ENCODE results near the gene UQCC5.

UQCC5 gene

GRCh38 chr3:52534281-52535183 is 1.9 kb upstream of the UQCC5 start:
- DNase-seq (ENCODE audit: low spot score), result peak; percentile 69

GRCh38 chr3:52535411-52536111 is 844 bp upstream of the UQCC5 start:
- no peak for DNase-seq (ENCODE audit: low spot score)

- DNase-seq (ENCODE audit: low spot score), result no peak
Observed at GRCh38 chr3:52536112-52536368, 365 bp upstream of the UQCC5 start.

GRCh38 chr3:52537165-52537620 is 788 bp downstream of the UQCC5 start:
- DNase-seq (ENCODE audit: low spot score), result no peak

- no peak for DNase-seq (ENCODE audit: low spot score)
Observed at GRCh38 chr3:52537726-52538421, 1.5 kb downstream of the UQCC5 start.

- no peak for DNase-seq (ENCODE audit: low spot score)
Observed at GRCh38 chr3:52539010-52539653, 2.7 kb downstream of the UQCC5 start.

GRCh38 chr3:52541050-52541449 is 4.6 kb downstream of the UQCC5 start:
- no peak for DNase-seq (ENCODE audit: low spot score)

- no peak for DNase-seq (ENCODE audit: low spot score)
Observed at GRCh38 chr3:52544937-52545336, 8.5 kb downstream of the UQCC5 start.

- no peak for DNase-seq (ENCODE audit: low spot score)
Observed at GRCh38 chr3:52546111-52546901, 9.9 kb downstream of the UQCC5 start.

GRCh38 chr3:52547143-52547542 is 10.7 kb downstream of the UQCC5 start:
- no peak for DNase-seq (ENCODE audit: low spot score)

- DNase-seq (ENCODE audit: low spot score), result no peak
Observed at GRCh38 chr3:52551118-52551517, 14.7 kb downstream of the UQCC5 start.

- no peak for DNase-seq (ENCODE audit: low spot score)
Observed at GRCh38 chr3:52552089-52552488, 15.7 kb downstream of the UQCC5 start.

GRCh38 chr3:52554026-52554755 is 17.8 kb downstream of the UQCC5 start:
- DNase-seq (ENCODE audit: low spot score), result peak; percentile 27

GRCh38 chr3:52555056-52555455 is 18.7 kb downstream of the UQCC5 start:
- no peak for DNase-seq (ENCODE audit: low spot score)

- no peak for DNase-seq (ENCODE audit: low spot score)
Observed at GRCh38 chr3:52557011-52557960, 20.9 kb downstream of the UQCC5 start.

GRCh38 chr3:52558436-52558835 is 22.0 kb downstream of the UQCC5 start:
- no peak for DNase-seq (ENCODE audit: low spot score)

GRCh38 chr3:52561028-52561747 is 24.8 kb downstream of the UQCC5 start:
- DNase-seq (ENCODE audit: low spot score), result no peak

- DNase-seq (ENCODE audit: low spot score), result no peak
Observed at GRCh38 chr3:52563984-52564383, 27.6 kb downstream of the UQCC5 start.

- no peak for DNase-seq (ENCODE audit: low spot score)
Observed at GRCh38 chr3:52568069-52568468, 31.7 kb downstream of the UQCC5 start.
